NCI-H2196 (cell line): Measurements from ENCODE around the gene TBX4.
"Not testable (repeated sequence)": the region's sequence is repeated elsewhere in the genome, so short reads cannot be mapped to it uniquely, and the experiment has no call there.

Experiments
- DNase-seq: peaks from one replicate; lab custom pipeline; 2025; ENCODE audit not compliant: unreplicated experiment; lab: John Stamatoyannopoulos, UW

TBX4 gene

GRCh38 chr17:61480414-61480807 is 28.2 kb downstream of the TBX4 start:
- DNase-seq: no peak

DNA sequence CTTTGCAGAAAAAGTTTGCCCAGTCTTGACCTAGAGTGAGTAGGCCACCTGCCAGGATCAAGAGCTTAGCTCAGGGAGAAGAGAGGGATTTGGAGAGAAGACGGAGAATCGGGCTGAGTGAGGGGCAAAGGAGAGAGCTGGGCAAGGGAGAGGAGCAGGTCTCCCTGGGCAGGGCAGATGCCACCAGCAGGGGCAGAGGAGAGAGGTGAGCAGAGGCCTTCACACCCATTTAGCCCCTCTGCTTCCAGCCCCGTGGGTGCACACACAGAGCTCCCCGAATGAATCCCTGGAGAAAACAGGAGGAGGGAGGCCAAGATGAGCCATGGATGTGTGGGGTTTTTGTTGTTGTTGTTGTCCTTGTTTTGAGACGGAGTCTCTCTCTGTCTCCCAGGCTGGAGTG is 29.2 kb downstream of the TBX4 start:
- no peak for DNase-seq

GRCh38 chr17:61482467-61482866 is 30.2 kb downstream of the TBX4 start:
- DNase-seq: no peak

- DNase-seq: no peak
These were observed 31.5 kb downstream of the TBX4 start for GRCh38 chr17:61483778-61484116.

DNA sequence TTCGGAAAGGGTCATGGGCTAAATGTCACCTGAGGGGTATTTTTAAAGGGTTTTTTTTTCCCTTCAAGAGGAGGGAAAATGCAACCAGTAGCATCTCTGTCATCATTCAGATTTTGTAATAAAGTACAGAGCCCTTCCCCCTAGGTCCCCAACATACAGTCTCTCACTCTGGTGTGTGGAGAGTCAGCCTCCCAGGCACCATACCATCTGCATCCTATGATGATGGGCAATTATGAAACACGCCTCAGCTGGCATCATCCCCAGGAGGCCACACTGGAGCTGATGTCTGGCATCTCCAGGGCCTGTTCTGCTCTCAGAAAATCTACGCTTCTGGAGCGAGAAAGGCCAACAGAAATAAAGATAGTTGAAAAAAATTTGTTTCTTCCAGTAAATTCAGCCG is 32.0 kb downstream of the TBX4 start:
- no peak for DNase-seq

DNA sequence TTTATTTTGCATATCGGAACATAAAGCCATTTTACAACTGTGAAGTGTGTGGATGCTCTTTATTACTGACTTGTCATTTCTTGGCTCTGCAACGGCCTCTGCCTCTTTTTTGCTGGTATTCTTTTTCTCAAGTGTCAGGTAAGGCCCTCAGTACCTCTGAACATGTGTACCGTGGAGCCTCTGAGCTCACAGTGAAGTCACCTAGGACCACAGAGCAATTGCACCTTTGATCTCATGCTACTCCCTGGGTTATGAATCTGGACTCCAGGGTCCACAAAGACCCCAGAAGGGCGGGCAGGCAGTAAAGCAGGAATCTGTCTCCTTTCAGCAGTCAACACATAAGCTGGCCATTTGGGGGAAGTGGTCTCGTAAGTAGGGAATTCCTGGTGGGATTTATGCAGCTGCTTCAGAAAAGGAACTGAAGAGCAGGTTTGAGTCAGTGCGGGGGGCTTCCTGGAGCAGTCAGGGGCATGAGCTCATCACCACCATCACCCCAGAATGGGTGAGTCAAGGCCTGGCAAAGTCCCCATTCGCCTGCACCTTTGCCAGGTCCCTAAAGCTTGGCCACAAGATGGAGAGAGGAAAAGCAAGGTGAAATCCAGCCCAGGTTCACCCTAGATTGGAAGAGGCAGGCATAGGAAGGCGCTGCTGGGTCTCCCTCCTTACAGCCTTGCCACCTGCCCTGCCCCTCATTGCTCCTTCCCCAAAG is 33.0 kb downstream of the TBX4 start:
- DNase-seq: no peak

DNA sequence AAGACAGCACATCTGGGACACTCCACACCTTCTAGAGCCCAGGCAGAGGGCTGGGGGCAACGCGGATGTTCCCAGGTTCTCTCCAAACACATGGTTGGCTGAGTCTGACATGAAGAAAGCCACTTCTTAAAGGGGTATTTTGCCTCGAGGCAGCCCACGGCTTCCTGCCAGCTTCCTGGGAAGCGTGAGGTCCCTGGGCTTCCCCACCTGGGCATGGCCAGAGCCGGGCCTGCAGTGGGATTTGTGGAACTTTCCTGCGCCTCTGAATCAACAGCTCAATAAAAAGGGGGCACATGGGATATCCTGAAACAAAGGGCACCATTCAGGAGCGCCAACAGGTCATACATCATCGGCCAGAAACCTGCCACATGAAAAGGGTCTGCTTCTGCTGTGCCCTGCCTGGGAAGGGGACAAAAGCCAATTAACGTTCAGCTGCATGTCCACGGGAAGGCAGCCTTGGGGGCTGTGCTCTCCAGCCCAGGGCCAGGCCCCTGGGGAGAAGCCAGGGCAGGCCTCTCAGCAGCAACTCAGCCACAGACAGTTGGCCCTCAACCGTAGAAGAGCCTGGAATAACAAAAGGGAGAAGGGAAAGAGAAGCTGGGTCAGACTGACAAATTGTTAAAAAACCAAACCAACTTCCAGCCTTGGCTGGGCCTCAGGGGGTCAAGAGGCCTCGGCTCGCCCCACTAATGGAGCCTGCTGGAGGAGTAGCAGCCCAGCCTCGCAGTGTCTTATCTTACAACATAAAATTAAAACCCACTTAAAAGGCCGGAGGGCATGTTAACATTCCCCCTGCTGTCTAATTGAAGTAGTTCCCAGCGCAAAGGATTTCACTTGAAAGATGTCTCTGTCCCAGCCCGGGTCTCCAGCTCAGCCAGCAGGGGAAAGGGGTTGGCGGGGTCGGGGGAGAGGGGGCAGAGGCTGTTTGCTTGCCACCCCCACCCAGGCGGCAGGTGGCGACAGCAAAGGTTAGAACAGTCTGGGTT is 34.2 kb downstream of the TBX4 start:
- DNase-seq: no peak

GRCh38 chr17:61487161-61487988 is 35.2 kb downstream of the TBX4 start:
- no peak for DNase-seq

DNA sequence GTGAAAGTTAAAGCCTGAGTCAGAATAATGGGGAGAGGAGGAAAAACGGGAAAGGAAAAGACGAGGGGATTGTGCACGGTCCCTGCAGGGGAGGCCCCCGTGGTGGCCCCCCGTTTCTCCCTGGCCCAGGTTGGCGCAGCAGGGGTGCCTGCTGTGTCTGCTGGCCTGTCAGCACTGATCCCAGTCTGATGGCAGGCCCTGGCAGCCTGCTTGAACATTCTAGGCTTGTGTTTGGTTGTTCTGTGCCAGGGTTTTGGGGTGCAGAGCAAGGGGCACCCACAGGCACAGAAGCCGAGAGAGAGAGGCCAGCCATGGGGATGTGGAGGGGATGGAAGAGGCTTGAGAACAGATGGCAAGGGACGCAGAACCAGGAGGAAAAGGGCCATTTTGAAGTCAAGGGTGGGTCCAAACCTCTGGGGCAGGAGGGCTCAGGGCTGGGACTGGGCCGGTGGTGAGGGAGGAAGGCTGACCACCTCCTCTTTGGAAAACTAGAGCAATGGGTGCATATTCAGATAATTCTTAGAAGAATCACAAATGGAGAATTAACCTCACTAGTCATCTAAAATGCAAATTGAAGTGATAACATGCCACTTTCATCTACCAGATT is 35.9 kb downstream of the TBX4 start:
- no peak for DNase-seq

DNA sequence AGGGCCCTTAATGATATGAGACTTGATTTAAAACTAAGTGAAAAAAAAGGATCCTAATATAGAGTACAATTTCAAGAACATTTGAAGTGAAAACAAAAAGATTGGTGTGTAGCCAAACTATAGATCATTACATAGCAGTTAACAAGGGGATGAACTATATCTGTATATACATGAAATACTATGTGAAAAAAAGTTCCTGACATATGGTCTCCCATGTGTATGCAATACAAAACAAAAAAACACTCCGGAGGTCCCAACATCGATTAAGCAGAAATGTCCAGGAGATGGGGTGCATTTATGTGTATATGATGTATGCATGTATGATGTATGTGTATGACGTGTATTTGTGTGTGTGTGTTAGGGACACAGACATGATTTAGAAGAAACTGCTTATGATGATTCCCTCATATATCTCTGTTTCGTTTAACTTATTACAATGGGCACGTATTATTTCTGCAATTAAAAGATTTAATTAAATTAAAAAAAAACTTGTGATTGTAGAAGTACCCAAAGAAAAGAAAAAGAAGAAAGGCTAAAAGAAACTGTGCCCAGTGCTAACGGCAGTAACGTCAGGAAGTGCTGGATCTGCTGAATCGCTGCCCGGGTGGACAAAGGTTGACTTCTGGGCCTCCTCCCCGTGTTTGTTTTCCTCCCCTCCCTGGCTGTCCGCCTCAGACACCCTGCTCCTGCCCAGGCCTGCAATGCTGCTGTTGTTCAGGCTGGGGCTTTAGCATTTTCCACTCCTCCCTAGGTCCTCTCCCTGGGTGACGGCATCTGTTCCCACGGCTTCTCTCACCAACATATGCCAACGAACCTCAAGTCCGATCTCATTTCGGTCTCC is 36.9 kb downstream of the TBX4 start:
- no peak for DNase-seq

DNA sequence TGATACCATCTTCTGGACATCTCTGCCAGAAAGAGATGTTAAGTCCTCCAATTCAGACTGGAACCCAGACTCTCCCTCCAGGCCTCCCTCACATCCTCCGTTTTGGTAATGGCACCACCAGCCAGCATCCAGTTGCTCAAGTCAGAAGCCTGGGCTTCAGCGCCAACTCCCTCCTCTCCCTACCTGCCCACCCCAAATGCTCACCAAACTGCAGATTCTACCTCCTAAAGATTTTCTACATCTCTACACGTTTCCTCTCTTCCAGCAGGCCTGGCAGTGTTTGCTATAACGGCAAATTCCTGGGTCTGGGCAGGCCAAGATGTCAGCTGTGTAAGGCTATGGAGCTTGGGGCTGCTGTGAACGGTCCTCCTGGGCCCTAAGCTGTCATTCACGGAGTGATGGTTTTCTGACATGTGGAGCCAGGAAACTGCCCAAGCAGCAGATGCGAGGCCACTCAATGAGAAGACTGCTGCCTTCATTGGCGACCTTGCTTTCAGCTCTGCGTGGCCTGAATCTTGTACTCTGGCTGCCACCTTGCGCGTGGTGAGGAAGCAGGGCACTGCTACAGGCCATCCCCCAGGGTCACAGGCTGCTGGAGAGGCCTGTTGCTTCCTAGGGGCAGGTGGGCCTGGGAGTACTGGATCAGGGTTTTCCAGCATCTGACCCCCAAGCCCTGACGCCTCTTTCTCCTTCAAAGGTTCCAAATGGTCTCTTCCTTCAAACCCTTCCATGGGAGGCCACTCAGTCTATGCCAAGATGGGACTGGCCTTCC is 37.7 kb downstream of the TBX4 start:
- no peak for DNase-seq

GRCh38 chr17:61490540-61490975 is 38.3 kb downstream of the TBX4 start:
- DNase-seq: no peak

GRCh38 chr17:61491981-61492380 is 39.8 kb downstream of the TBX4 start:
- no peak for DNase-seq

GRCh38 chr17:61492759-61493526 is 40.7 kb downstream of the TBX4 start:
- DNase-seq: no peak

DNA sequence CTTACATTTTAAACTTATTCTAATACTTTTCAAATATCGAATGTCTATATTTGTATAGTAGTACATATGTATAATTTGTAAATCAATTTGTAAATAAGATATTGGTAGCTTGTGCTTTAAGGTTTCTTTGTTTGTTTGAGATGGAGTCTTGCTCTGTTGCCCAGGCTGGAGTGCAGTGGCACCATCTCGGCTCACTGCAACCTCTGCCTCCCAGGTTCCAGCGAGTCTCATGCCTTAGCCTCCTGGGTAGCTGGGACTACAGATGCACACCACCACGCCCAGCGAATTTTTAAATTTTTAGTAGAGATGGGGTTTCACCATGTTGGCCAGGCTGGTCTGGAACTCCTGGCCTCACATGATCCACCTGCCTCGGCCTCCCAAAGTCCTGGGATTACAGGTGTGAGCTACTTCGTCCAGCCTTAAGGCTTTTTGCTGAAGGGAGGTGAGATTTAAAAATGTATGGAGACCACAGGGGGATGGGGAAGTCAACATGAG is 41.7 kb downstream of the TBX4 start:
- not testable (repeated sequence) for DNase-seq

DNA sequence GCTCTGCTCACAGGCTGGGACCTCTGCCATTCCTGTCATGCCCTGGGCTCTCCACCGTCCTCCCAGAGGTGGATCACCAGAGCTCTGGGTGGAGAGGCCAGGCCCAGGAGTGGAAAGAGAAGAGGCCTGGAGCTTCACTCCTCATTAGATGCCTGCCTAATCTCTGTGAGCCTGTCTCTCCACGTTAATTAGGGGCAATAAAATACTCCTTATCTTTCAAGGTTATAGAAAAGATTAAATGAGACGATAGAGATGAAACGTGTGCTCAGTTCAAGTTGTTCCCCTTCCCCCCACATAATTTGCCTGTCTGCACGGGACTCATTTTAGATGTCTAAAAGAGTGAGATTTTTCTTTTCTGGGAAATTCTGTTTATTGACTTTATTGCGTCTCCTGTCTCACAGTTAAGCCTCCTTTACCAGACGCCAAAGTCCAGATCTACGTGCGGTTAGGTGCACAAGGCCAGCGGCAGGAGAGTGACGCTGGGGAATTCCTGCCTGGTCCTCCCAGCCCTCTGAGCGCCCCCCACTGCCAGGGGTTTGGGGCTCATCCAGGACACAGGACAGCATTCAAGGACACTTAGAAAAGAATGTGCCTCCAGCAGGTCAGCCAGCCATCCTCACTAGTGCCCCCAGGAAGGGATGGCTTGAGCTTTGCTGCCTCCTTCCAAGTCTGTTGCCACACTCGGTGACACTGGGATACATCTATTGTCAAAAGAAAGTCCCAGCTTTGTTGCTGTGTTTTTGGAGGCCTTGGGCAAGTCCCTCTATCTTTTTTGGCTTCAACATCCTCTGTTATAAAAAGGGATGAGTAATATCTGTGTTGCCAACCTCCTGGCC is 42.3 kb downstream of the TBX4 start:
- no peak for DNase-seq

DNA sequence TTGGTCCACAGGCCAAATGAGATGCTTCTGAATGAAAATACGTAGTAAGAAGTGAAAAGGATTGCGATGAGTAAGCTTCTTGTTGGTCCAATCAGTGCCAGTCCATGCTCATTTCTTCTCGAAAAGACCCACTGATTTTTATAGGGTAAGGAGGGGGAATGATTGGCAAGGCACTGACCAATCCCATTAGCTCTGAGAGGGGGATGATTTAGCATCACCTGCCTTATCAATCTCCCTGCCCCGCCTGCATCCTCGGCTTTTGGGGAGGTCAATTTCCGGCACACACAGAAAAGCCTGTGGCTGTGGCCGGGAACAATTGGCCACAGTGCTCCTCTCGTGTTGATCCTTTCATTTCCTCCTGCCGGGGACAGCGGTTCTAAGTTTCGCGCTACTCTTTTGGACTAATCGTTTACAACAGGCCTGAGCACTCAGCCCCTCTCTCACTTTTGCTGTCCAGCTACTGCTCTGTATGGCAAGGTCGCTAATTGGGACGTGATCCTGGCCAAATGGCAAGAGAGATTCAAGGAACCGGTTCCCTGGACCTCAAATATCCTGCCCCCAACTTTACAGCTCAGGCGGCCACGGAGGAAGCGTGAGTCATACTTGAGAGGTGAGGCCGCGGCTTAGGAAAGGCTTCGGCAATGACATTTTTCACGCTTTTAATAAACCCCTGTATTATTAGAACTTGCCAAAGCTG is 43.1 kb downstream of the TBX4 start:
- DNase-seq: no peak
